ENCODE data around the gene PLSCR1.
"Not testable (repeated sequence)": the region's sequence is repeated elsewhere in the genome, so short reads cannot be mapped to it uniquely, and the experiment has no call there.

The PLSCR1 gene

GRCh38 chr3:146547235-146547835 is 2.9 kb upstream of the PLSCR1 start:
- no peak for DNase-seq

- DNase-seq, result no peak
Observed at GRCh38 chr3:146546366-146546965, 2.1 kb upstream of the PLSCR1 start.

- DNase-seq, result no peak
Observed at GRCh38 chr3:146544929-146545528, 622 bp upstream of the PLSCR1 start.

GRCh38 chr3:146543461-146544001 is 876 bp downstream of the PLSCR1 start:
- no peak for DNase-seq

- no peak for DNase-seq
Observed at GRCh38 chr3:146542978-146543377, 1.4 kb downstream of the PLSCR1 start.

GRCh38 chr3:146542179-146542578 is 2.2 kb downstream of the PLSCR1 start:
- no peak for DNase-seq

GRCh38 chr3:146540978-146541377 is 3.4 kb downstream of the PLSCR1 start:
- no peak for DNase-seq

GRCh38 chr3:146540236-146540635 is 4.2 kb downstream of the PLSCR1 start:
- DNase-seq, result no peak

GRCh38 chr3:146539315-146539714 is 5.1 kb downstream of the PLSCR1 start:
- DNase-seq, result no peak

GRCh38 chr3:146537603-146538002 is 6.8 kb downstream of the PLSCR1 start:
- no peak for DNase-seq

GRCh38 chr3:146536681-146537080 is 7.7 kb downstream of the PLSCR1 start:
- DNase-seq, result no peak

- no peak for DNase-seq
Observed at GRCh38 chr3:146532406-146532805, 12.0 kb downstream of the PLSCR1 start.

- DNase-seq, result no peak
Observed at GRCh38 chr3:146530609-146531008, 13.8 kb downstream of the PLSCR1 start.

GRCh38 chr3:146529021-146529420 is 15.4 kb downstream of the PLSCR1 start:
- DNase-seq, result no peak

- DNase-seq, result no peak
Observed at GRCh38 chr3:146524961-146525360, 19.4 kb downstream of the PLSCR1 start.

GRCh38 chr3:146523531-146523930 is 20.9 kb downstream of the PLSCR1 start:
- no peak for DNase-seq

GRCh38 chr3:146522174-146523158 is 21.9 kb downstream of the PLSCR1 start:
- not testable (repeated sequence) for DNase-seq

GRCh38 chr3:146521394-146521793 is 23.0 kb downstream of the PLSCR1 start:
- DNase-seq, result no peak

- DNase-seq, result no peak
Observed at GRCh38 chr3:146519810-146520209, 24.6 kb downstream of the PLSCR1 start.

GRCh38 chr3:146517684-146518435 is 26.5 kb downstream of the PLSCR1 start:
- DNase-seq, result no peak

- no peak for DNase-seq
Observed at GRCh38 chr3:146513386-146514051, 30.9 kb downstream of the PLSCR1 start.
